Prostate gland (tissue), 2 donors: Measurements from ENCODE around the gene FAM53A.

Experiments
- POLR2A ChIP-seq: fragments of 450-650 bp; IDR thresholded peaks from one replicate; pipeline ENCODE4 v1.6.1; 2016; ENCODE audit warnings: antibody characterized with exemption, mild to moderate bottlenecking
- POLR2AphosphoS5 ChIP-seq: sonication (generic); formaldehyde crosslinking; IDR thresholded peaks from one replicate; pipeline ENCODE4 v1.6.1; 2017; ENCODE audit warnings: antibody characterized with exemption
- TF ChIP-seq, protein P1 (sequence below), 4 experiments: fragments of 200-600 bp in 2 of 4; fragments of 450-650 bp in 2 of 4; sonication (generic) in 2 of 4; IDR thresholded peaks; 1 replicate in 3 of 4; 2 replicates in 1 of 4; pipeline ENCODE4 v1.5.1; 2016 to 2019; ENCODE audit warnings: antibody characterized with exemption in 4 of 4, mild to moderate bottlenecking in 2 of 4, moderate library complexity in 2 of 4

DNA sequence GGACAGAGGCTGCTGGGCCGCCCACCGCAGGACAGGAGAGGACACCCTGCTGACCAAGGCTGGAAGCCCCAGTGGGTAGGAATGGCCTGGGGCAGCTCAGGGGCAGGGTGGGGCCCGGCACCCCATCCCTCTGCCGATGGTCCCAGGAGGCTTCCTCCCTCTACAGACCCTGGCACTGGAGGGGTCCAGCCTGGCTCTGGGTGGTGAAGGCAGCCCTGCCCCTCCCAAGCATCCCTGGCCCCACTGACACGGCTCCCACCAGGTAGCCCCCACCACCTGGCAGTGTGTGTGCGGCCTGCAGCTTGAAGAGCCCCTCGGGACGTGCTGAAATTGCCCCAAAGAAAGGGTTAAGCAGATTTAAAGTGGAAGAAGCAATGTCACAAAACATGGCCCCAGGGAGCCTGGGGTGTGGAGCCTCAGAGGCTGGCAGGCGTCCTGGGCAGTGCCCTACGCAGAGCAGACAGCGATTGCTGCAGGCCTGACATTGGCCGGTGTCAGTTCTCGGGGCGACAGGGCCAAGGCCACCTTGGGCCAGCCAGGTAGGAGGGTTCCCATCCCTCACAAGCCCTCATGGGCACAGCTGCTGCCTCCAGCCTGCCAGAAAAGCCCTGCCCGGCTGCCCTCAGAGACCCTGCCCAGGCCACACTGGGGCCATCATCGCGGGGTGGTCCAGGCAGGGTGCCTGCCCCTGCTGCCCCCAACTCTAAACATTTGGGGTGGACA lies 80.5 kb downstream of the FAM53A start:
- TF ChIP-seq, protein P1, sequence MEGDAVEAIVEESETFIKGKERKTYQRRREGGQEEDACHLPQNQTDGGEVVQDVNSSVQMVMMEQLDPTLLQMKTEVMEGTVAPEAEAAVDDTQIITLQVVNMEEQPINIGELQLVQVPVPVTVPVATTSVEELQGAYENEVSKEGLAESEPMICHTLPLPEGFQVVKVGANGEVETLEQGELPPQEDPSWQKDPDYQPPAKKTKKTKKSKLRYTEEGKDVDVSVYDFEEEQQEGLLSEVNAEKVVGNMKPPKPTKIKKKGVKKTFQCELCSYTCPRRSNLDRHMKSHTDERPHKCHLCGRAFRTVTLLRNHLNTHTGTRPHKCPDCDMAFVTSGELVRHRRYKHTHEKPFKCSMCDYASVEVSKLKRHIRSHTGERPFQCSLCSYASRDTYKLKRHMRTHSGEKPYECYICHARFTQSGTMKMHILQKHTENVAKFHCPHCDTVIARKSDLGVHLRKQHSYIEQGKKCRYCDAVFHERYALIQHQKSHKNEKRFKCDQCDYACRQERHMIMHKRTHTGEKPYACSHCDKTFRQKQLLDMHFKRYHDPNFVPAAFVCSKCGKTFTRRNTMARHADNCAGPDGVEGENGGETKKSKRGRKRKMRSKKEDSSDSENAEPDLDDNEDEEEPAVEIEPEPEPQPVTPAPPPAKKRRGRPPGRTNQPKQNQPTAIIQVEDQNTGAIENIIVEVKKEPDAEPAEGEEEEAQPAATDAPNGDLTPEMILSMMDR (IDR thresholded peaks at IDR 0.05) = no peak
- no peak for TF ChIP-seq POLR2A
- no peak for TF ChIP-seq POLR2AphosphoS5
